Measurements from ENCODE around the gene VDAC2. TPM values are rescaled to one million over a fixed set of nuclear protein-coding genes. Genes with fewer than 3 reads are reported as not detected.
A peak's percentile ranks its signal among the peaks of the same experiment; 100 is the strongest.

VDAC2 gene
- polyA plus RNA-seq, 1 experiment: 201 TPM

DNA sequence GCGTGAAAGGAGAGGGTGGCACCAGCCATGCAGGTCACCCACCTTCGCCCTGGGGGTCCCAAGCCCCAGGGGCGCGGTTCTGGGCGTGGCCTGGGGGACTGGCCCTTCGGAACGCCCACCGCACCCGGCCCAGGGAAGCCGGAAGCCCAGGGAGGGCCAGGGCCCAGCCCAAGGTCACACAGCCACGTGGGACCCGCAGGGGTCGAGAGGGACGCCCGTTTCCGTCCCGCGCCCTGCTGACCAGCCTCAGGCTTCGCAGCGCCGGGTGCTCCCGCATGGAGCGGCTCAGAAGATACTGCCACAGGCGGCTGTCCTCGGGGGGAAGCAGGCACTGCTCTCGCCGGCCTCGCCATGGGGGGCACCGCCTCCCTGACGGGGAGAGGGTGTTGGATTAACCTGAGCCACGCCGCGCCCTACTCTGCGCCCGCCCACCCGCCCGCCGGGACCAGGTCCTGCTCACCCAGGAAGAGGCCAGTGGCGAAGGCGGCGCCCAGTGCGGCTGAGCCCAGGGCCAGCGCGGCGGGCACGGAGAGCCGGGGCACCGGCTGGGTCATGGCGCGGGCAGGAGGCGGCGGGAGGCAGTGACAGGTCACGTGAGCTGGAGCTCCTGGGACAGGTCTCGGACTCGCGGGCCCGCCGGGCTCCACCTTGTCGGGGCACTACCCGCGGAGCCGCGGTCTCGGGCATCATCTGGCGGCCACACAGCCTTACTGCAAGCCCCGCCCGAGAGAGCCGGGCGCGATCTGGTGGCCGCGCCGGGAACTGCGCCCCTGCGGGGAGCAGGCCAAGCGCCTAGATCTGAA lies 25.0 kb downstream of the VDAC2 start, which contains the start of gene COMTD1:
TSS of gene COMTD1 (minus strand) at position 583 of the 803 bp plus-strand sequence. CDS start at position 554, 29 bp downstream.
- TF ChIP-seq, protein P1, sequence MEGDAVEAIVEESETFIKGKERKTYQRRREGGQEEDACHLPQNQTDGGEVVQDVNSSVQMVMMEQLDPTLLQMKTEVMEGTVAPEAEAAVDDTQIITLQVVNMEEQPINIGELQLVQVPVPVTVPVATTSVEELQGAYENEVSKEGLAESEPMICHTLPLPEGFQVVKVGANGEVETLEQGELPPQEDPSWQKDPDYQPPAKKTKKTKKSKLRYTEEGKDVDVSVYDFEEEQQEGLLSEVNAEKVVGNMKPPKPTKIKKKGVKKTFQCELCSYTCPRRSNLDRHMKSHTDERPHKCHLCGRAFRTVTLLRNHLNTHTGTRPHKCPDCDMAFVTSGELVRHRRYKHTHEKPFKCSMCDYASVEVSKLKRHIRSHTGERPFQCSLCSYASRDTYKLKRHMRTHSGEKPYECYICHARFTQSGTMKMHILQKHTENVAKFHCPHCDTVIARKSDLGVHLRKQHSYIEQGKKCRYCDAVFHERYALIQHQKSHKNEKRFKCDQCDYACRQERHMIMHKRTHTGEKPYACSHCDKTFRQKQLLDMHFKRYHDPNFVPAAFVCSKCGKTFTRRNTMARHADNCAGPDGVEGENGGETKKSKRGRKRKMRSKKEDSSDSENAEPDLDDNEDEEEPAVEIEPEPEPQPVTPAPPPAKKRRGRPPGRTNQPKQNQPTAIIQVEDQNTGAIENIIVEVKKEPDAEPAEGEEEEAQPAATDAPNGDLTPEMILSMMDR (IDR thresholded peaks at IDR 0.05; ENCODE audit: low read depth, low read length): peak; percentile 100
- POLR2A ChIA-PET: interaction anchor here (0.6 to 1.6 kb wide), 3 partner anchors 25 to 324 kb away, joined by 3 to 5 read pairs (median 4); partner anchors contain the start of genes SAMD8 and VDAC2

DNA sequence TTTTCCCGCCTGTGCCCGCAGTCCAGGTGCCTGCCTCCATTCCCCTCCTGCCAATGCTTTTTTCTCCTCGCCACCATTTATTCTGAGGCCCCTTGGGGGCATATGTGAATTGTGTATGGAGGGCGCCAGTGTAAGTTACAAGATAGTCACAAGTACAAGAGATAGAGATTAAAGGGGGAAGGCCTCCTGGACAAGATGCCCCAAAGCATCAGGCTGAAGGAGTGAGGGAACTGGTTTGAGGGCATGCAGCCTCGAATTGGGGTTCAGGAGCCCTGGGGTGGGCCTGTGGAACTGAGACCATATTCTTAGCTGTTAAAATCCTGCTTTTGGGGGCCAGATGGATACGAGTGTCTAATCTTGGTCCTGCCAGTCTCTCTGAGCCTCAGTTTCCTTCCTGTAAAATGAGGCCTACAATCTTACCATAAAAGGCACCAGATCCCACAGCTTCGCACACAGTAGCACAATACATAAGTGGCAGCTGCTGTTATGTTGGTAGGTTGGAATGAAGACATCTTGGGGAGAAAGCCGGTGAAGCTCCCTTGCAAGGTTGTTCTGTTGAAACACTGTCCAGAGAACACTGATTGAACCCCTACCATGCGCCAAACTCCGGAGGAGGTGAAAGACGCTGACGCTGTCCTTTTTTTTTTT lies 25.7 kb downstream of the VDAC2 start:
- CTCF ChIA-PET: interaction anchor here (0.7 to 3.4 kb wide), 34 partner anchors 9 to 1001 kb away, joined by 3 to 36 read pairs (median 4); partner anchors contain the start of gene SAMD8
- H3K27ac ChIP-seq (ENCODE audit: low read depth, low read length): no peak overlapping the region
- POLR2A ChIA-PET: no interaction called here
- TF ChIP-seq, protein P1 (IDR thresholded peaks at IDR 0.05; ENCODE audit: low read depth, low read length): no peak
- H3K9me3 ChIP-seq (ENCODE audit: control insufficient read depth, insufficient read depth, low read length): no peaks in the 10 kb centered on the region; the same call in 1 of the 2 replicates
- no peak overlapping the region for H3K4me3 ChIP-seq (ENCODE audit: low read depth, low read length)
- DNase-seq (ENCODE audit: low read depth, low spot score): no peak
- no peaks in the 10 kb centered on the region for H3K27me3 ChIP-seq (ENCODE audit: control insufficient read depth, insufficient read depth, low read length)

More for the DNA sequence above, 25.0 kb downstream of the VDAC2 start, which contains the start of gene COMTD1:
- H3K27ac ChIP-seq (ENCODE audit: low read depth, low read length): no peak within 1 kb of the TSS
- no peaks in the 10 kb centered on the region for H3K27me3 ChIP-seq (ENCODE audit: control insufficient read depth, insufficient read depth, low read length)
- H3K4me3 ChIP-seq (ENCODE audit: low read depth, low read length): peak within 1 kb of the TSS; percentile 66
- CTCF ChIA-PET: interaction anchor here (0.5 to 3.4 kb wide), 41 partner anchors 8 to 1208 kb away, joined by 3 to 36 read pairs (median 3); partner anchors contain the start of gene SAMD8
- no peaks in the 10 kb centered on the region; the same call in 1 of the 2 replicates for H3K9me3 ChIP-seq (ENCODE audit: control insufficient read depth, insufficient read depth, low read length)
- DNase-seq (ENCODE audit: low read depth, low spot score): peak; percentile 57

DNA sequence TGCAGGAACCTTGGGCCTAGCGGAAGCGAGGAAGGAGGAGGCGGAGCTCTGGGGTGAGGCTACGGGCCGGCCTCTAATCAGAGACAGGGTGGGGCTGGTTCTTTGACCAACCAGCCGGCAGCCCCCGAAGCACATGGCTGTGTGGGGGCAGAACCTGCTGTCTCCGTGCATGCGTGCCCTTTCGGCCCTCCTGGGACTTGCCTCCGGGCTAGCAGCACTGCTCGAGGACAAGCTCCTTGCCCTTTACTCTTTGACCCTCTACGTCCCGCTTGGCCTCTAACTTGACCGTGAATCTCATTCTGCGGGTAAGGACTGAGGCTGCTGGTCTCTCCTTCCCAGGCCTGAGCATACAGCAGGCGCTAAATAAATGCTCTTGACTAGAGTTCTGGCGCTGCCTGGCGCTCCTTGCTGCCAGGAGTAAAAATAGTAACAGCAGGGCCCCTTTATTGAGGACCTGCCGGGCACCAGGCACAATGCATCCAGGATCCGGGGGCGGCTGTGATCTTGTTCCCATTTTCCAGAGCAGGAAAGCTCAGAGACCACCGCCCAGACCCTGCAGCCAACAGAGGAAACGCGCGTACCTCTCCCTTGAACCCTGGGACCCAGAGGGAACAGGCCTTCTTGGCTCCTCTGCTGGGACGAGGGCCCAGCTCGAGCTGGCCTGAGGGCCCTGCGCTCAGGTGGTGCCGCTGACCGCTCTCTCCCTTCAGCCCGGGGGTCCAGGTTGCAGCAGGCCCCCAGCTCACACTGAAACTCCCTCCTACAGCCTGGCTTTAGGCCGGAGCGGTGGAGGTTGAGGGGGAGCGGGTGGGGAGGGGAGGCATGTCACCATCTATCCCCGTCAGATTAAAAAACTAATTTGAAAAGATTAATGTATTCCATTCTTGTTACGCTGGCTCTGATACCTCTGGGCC lies 27.8 kb downstream of the VDAC2 start:
- POLR2A ChIA-PET: no interaction called here
- CTCF ChIA-PET: interaction anchor here (1.2 to 2.5 kb wide), 2 partner anchors 8 to 50 kb away, joined by 3 to 7 read pairs; no protein-coding TSS in a partner anchor
- Histone ChIP-seq H3K27ac (ENCODE audit: low read depth, low read length) (no peak overlapping the region), H3K4me3 (ENCODE audit: low read depth, low read length) (no peak overlapping the region), H3K27me3 (ENCODE audit: control insufficient read depth, insufficient read depth, low read length) (no peaks in the 10 kb centered on the region), H3K9me3 (ENCODE audit: control insufficient read depth, insufficient read depth, low read length) (no peaks in the 10 kb centered on the region; the same call in 1 of the 2 replicates)
- TF ChIP-seq, protein P1 (IDR thresholded peaks at IDR 0.05; ENCODE audit: low read depth, low read length): no peak
- DNase-seq (ENCODE audit: low read depth, low spot score): no peak

DNA sequence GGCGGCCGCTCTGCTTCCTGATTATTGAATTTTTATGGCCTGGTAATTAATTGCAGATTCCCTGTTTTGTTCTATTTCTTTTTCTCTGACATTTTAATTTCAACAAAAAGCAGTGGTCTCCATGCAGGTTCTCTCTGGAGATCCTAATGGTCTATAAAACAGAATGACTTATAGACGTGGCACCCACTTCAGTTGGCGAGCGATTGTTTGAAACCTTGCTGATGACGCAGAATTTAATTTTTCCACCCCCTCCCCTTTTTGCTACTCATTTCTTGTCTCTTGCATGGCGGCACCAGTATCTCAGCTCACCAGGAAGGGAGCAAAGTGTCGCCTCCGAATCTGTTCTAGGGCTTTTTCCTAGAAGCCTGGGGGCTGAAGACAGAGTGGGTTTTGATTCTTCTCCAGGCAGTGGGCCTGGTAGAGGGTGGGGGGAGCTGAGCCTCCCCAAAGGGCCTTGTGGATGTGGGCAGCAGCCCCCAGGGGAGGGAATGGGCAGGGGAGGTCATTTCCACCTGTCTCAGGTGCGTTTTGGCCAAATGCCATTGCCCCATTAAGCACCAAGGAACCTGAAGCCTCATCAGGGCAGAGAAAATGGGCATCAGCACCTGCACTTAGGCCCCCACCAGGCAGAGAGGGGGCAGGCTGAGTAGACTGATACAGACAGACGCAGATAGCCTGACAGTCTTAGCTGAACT lies 28.6 kb downstream of the VDAC2 start:
- ChIA-PET CTCF (interaction anchor here (2.5 kb wide), 1 partner anchor 7 kb away, joined by 7 read pairs; no protein-coding TSS in a partner anchor), POLR2A (no interaction called here)
- Histone ChIP-seq H3K27ac (ENCODE audit: low read depth, low read length) (no peak overlapping the region), H3K4me3 (ENCODE audit: low read depth, low read length) (no peak overlapping the region), H3K9me3 (ENCODE audit: control insufficient read depth, insufficient read depth, low read length) (no peaks in the 10 kb centered on the region; the same call in 1 of the 2 replicates), H3K27me3 (ENCODE audit: control insufficient read depth, insufficient read depth, low read length) (no peaks in the 10 kb centered on the region)
- DNase-seq (ENCODE audit: low read depth, low spot score): no peak
- TF ChIP-seq, protein P1 (IDR thresholded peaks at IDR 0.05; ENCODE audit: low read depth, low read length): no peak
